ENCODE measurements around the gene LLGL1.

The LLGL1 gene

GRCh38 chr17:18225642-18226283, 328 bp downstream of the LLGL1 start:
- peak; percentile 23 for ATAC-seq
- TF ChIP-seq BACH2 (CRISPR knock-in tag; IDR thresholded peaks at IDR 0.05; ENCODE audit: borderline replicate concordance) (no peak), POU6F1 (CRISPR knock-in tag; IDR thresholded peaks at IDR 0.05; ENCODE audit: borderline replicate concordance, low read depth) (no peak), CSDC2 (CRISPR knock-in tag; IDR thresholded peaks at IDR 0.05) (no peak), ZFP30 (CRISPR knock-in tag; IDR thresholded peaks at IDR 0.05) (no peak)

GRCh38 chr17:18226284-18226945, 980 bp downstream of the LLGL1 start:
- peak; percentile 10 for ATAC-seq
- TF ChIP-seq RARB (CRISPR knock-in tag; IDR thresholded peaks at IDR 0.05) (no peak), TSHZ2 (CRISPR knock-in tag; IDR thresholded peaks at IDR 0.05) (no peak), CSRNP3 (CRISPR knock-in tag; IDR thresholded peaks at IDR 0.05) (no peak), OSR1 (CRISPR knock-in tag; IDR thresholded peaks at IDR 0.05) (no peak), ESRRG (CRISPR knock-in tag; IDR thresholded peaks at IDR 0.05) (no peak), CSDC2 (CRISPR knock-in tag; IDR thresholded peaks at IDR 0.05) (no peak), ZFP30 (CRISPR knock-in tag; IDR thresholded peaks at IDR 0.05) (no peak), TCF4 (CRISPR knock-in tag; IDR thresholded peaks at IDR 0.05; ENCODE audit: borderline replicate concordance) (no peak)

GRCh38 chr17:18227635-18228034, 2.2 kb downstream of the LLGL1 start:
- TF ChIP-seq PATZ1 (CRISPR knock-in tag; IDR thresholded peaks at IDR 0.05; ENCODE audit: borderline replicate concordance) (no peak), RARB (CRISPR knock-in tag; IDR thresholded peaks at IDR 0.05) (no peak), ZFP3 (CRISPR knock-in tag; IDR thresholded peaks at IDR 0.05) (no peak), ZFP30 (CRISPR knock-in tag; IDR thresholded peaks at IDR 0.05) (no peak)
- ATAC-seq, result no peak

- ATAC-seq, result no peak
- no peak for TF ChIP-seq ZFP30 (CRISPR knock-in tag; IDR thresholded peaks at IDR 0.05)
- no peak for TF ChIP-seq BACH2 (CRISPR knock-in tag; IDR thresholded peaks at IDR 0.05; ENCODE audit: borderline replicate concordance)
- TF ChIP-seq TSHZ2 (CRISPR knock-in tag; IDR thresholded peaks at IDR 0.05), result no peak
- no peak for TF ChIP-seq ZFP3 (CRISPR knock-in tag; IDR thresholded peaks at IDR 0.05)
- TF ChIP-seq GLIS3 (CRISPR knock-in tag; IDR thresholded peaks at IDR 0.05), result no peak
- no peak for TF ChIP-seq TOX (CRISPR knock-in tag; IDR thresholded peaks at IDR 0.05; ENCODE audit: borderline replicate concordance)
- TF ChIP-seq ESRRG (CRISPR knock-in tag; IDR thresholded peaks at IDR 0.05), result no peak
- no peak for TF ChIP-seq ZNF565 (CRISPR knock-in tag; conservative IDR thresholded peaks at IDR 0.05; ENCODE audit: low read depth)
- TF ChIP-seq POU6F1 (CRISPR knock-in tag; IDR thresholded peaks at IDR 0.05; ENCODE audit: borderline replicate concordance, low read depth), result no peak
These were observed 2.8 kb downstream of the LLGL1 start for GRCh38 chr17:18228176-18228682.
